SHP77 (cell line): ENCODE measurements around the gene CIAO1.
"Not testable (repeated sequence)": the region's sequence is repeated elsewhere in the genome, so short reads cannot be mapped to it uniquely, and the experiment has no call there.

Experiments
- DNase-seq, 2 experiments: peaks; one replicate each; lab custom pipeline; 2025; lab: John Stamatoyannopoulos, UW

Gene CIAO1

DNA sequence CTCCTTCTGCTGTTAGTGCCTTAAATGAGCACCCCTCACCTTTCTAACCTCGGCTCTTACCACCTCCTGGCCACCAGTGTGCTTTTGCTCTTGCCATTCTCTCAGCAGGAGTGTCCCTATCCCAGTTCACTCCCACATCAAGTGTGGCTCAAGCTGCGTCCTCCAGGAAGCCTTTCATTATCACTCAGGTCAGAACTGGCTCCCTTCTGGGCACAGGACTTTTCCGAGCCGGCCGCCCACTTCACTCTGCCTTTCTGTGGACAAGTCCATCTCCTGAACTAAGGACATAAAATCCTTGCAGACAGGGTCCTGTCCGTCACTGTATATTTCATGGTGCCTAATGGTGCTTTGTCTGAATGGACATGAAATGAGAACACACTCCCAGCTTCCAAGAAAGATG, 15.8 kb upstream of the CIAO1 start:
- DNase-seq = no peak

DNA sequence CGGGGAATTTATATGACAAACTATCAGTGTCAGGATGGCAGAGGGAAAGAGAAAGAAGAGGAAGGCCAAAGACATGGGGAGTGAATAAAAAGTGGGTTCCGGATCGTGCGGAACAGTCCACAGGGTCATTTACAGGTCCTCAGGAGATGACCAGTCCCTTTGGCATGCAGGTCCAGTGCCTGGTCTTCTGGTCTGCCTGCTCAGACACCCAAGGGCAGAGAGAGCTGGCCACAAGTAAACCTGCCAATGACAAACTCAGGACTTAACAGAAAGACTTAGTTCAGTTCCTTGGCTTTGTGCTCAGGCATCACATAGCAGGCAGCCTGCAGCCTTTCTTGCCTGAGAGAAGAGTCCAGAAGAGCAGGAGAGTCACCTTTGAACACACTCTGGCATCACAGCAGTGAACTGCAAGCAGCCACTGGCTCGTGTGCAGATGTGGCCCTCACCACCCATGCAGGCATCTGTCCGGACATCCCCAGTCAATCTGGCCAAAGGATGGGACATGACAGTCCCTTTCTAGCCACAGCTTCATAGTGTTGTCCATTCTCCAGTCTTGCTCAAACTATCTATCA, 14.2 kb upstream of the CIAO1 start:
- DNase-seq = no peak

DNA sequence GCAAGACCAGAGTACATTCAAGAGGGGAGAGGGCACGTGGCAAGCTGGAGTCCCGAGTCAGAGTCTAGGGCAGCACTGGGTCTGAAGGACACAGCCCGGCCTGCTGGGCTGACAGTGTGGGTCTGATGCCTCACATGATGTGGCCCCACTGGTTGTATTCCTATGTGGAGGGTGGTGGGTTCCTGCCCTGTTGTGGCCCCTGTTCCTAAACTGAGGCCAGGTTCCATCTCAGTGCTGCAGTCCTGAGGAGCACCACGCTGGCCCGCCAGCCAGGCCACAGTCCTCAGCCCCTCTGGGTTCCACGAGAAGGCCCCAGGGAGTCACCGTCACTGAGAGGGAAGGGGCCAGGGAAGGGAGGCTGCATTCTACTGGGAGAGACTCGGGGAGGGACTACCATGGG, 13.5 kb upstream of the CIAO1 start:
- DNase-seq = no peak

DNA sequence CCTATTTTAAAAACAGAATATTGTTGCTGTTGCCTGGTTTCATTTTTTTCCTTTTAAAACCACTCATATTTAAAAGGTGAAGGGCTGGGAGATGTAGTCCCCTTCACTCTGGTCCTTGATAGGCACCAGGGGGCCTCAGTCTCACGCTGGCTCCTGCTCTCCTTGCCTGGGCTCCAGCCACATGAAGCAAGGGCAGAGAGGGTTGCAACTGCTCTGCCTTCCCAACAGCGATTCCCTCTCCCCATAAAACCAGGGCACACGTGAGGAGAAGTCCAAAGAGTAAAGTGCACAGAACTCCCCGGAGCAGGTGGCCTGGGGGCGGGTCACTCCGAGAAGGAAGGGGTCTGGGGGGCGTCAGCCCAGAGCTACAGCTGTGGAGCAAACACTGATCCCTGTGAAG, 13.0 kb upstream of the CIAO1 start:
- no peak for DNase-seq

DNA sequence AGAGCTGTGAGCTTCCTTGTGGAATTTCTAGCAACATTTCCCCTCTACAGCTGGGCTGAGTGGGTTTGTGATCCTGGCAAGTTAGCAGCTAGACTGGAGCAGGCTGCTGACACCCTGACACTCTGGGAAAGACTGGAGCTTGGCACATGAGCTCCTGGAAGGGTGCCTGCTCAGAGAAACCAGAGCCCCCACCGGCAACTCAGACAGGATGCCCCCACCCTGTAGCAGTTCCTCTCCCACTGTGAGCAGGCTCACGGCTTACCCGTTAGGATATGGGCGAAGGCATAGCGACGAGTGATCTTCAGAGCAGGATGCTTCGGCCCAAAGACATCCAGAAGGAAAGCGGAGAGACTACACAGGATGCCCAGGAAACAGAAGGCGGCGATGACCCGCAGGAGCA, 11.5 kb upstream of the CIAO1 start:
- DNase-seq = no peak

DNA sequence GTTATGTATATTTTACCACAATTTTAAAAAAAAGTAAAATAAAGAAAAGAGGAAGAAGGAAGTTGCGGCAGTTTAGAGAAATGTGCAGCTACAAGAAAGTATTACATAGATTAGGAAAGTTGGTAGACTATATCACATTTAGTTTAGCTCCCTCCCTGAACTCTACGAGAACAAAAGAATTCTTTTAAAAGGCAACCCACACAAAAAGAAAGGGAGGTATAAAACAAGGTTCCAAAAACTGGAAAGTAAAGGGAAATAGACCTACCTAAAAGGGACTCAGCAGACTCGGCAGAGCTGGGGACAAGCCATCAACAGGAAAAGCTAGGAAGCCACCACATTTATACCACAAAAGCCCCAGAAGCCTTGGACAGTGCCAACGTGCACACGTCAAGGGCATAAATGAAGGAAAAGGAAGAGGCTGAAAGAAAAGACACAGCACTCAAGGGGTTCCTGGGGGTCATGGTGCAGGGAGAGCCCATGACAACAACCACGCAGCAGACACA, 9.4 kb upstream of the CIAO1 start:
- no peak for DNase-seq

DNA sequence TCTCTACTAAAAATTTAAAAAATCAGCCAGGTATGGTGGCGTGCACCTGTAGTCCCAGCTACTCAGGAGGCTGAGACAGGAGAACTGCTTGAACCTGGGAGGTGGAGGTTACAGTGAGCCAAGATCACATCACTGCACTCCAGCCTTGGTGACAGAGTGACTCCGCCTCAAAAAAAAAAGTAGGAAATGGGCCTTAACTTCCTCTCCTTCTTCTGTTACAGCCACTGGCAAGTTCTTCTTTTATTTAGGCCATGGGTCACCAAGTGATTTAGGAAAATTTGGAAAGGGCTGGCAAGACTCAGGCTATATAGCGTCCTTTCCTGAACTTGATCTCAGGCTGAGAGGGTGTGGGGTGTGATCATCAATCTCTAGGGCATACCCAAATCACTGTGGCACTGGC, 8.3 kb upstream of the CIAO1 start:
- not testable (repeated sequence) for DNase-seq

DNA sequence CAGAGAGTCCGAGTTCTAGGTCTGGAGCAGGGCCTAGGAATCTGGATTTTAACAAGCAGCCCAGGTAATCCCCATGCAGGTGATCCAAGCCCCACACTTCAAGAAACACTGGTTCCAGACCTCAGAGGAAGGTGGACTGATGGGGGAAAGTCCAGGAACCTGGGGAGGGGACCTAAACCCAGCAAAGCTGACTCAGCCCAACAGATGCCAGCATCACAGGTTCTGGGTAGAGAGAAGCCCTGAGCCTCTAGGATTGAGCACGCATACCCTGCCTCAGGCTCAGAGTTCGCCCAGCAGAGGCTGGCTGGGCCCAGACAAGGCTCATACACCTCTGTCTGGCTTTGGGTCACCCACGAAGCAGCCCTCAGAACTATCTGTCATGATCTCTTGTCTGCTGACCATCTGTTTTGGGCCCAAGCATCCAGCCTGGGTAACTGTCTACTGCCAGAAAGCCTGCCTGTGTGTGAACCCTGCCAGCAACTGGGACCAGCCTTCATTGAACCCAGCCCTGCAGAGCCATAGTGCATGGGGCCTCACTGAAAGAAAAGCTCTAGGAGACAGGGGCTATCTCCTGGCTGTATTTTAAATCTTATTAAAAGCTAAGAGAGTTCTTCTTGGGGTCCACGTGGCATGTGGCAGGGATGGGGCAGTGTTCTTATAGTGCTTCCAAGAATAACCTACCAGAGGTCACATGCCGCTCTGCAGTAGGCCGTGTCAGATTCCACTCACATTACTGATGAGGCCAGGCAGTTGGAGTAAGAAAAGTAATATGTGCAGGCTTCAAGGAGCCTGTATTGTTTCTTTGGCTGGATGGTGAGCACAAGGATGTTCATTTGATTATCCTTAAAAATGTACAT, 7.6 kb upstream of the CIAO1 start:
- no peak for DNase-seq

DNA sequence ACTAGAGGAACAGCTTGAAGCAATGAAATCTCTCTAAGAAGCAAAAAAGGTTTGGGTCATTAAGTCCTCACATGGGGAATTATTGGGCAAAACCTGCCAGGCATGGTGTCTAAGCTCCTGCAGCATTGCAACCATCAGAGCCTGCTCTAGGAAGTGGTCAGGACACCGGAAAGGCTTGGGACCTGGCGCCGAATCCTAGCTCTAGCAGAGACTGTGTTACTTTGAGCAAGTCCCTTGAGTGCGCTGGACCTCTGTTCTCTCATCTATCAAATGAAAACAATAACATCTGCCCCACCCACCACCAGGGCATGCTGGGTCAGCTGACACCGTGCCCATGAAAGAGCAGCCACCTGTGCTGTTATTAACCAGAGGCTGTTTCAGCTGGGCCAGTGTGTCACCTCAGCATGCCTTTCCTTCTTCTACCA, 6.5 kb upstream of the CIAO1 start:
- peak; percentile 6 to 33 for DNase-seq

DNA sequence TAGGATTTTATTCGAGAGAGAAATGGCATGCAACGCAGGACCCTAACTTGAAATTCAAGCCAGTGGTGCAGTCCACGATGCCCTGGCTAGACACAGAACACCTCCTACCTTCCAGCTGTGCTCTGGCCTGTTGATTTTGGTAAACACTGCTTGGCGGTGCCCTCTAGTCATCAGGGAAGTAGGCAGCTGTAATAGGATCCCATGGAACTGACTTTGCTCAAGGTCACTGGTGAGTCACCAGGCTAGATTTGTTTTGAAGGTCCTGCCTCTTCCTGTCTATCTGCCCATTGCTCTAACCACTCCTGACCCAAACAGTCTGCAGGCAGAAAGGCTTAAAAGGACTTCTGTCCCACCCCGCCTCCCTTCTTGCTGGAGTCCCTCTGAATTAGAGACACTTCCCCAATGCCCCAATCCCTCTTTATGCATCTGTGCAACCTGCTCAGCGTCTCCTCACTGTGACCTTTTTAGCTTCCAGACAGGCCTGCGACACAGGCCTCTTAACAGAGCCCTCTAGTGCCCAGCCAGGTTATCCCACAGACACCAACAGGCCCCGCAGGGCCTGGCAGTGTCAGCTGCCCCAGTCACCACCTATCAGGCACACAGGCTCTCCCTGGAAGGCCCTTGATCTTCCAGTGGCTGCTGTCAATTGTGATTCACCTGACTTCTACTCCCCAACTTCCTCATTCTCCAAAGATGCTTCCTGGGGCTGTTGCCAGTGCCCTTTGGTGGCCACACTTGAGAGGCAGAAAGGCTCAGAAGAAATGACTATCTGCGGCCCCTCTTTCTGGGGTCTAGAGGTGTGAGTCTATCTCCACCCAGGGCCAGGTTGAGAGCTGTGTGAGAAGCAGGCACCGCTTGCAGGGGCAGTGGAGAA, 5.4 kb upstream of the CIAO1 start:
- DNase-seq = peak; percentile 81 to 85

DNA sequence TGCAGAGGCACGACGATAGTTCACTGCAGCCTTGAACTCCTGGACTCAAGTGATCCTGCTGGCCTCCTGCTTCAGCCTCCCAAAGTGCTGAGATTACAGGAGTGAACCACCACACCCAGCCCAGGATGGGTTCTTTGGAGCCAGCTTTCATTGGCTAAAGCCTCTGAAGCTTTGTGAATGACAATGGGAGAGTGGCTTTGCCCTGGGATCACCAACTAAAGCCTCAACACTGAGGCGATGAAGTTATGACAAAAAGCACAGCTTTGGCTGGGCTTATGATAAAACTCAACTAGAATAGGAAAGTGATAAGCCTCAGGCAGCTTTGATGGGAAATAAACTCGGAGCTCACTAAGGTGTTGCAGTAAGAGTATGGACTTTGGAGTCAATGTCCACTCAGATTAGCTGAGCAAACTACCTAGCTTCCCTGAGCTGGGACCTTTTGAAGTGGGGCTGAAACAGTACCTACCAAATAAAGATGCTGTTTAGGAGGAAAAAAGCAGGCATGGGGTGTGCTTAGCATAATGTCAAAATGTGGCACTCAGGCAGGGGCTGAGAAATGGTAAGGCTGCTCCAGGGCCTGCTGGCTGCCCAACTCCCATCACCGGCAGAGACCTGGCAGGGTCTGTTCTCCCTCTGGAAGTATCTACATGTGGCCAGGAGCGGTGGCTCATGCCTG, 4.6 kb upstream of the CIAO1 start:
- DNase-seq = no peak

DNA sequence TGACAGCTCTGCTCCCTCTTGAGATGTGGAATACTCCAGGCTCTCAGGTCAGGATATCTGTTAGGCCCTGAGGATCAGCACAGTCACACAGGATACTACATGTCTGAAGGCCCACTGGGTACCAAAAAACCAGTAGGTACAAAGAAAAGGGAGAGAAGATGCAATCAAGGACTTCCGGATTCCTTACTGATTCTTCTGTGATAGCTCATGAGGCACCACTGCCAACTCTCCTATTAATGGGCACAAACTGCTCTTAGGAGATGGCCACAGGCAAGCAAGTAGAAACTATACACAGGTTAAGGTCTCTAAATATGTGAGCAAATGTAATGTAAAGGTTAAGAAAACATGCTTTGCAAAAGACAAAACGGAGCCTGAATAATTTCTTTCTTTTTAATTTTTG, 3.7 kb upstream of the CIAO1 start:
- no peak for DNase-seq

DNA sequence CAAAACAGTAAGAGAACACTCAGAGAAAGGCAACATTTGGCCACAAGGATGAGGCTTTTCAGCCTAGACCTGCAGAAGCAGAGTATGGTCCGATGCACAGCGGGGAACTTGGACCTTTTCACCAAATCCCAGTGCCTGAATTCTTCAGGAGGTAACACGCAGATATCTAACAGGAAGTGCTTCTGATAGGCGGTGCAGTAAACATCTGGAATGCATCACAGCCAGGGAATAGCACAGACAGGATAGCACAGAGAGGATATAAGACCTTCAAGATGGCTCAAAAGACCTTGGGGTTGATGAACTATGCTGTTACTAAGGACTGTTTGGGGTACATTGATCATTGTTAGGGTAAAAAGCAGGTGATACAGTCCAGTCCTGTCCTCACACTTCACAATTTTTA, 1.9 kb upstream of the CIAO1 start:
- no peak for DNase-seq

DNA sequence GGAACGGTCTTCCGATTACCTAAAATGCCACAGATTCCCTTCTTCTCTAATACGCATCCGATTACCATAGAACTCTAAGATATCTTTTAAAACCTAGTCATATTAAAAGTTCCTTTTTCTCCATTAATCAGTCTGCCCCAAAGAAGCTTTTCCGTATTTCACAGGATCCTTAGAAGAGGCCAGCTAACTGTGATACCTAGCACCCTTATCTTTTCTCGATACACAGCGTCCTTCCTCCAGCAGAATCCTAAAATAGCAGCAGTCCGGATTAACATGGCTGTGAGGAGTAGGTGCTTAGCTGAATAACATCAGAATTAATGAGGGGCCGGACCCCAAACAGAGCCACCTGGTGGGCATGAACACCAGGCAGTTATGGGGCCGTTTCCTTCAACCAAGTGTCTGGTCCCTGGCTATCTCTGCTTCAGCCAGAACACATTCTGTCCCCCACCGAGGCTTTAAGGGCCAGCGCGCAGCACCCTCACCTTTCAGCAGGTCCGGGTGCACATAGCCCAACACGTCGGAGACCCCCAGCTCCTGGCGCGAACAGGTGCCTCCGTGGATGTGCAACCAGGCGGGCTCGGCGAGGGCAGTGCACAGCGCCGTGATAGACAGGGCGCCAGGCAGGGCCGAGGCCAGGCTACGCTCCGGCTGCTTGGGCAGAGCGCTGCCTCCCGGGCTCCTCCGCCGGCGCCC, 1.2 kb upstream of the CIAO1 start:
- peak; percentile 8 to 27 for DNase-seq

DNA sequence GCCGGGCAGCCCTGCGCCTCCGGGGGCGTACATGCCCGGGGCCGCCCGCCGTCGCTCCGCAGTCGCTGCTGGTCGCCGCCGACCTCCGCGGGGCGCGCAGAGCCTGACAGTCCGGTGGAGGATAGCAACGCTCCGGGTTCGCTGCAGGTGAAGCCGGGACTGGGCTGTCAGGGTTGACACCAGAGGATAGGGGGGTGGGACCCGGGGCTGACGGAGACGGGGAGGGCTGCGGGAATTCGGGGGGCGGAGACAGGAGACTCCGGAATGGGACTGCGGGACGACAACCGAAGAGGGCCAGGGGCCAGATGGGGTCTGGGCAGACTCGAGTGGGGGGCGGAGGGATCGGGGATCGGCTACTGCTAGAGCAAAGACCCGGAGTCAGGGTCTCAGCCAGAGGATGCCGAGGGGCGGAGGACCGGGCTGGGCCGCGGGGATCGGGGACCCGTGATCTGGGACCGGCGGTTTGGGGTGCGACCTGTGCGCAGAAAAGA, 631 bp upstream of the CIAO1 start:
- DNase-seq = no peak

DNA sequence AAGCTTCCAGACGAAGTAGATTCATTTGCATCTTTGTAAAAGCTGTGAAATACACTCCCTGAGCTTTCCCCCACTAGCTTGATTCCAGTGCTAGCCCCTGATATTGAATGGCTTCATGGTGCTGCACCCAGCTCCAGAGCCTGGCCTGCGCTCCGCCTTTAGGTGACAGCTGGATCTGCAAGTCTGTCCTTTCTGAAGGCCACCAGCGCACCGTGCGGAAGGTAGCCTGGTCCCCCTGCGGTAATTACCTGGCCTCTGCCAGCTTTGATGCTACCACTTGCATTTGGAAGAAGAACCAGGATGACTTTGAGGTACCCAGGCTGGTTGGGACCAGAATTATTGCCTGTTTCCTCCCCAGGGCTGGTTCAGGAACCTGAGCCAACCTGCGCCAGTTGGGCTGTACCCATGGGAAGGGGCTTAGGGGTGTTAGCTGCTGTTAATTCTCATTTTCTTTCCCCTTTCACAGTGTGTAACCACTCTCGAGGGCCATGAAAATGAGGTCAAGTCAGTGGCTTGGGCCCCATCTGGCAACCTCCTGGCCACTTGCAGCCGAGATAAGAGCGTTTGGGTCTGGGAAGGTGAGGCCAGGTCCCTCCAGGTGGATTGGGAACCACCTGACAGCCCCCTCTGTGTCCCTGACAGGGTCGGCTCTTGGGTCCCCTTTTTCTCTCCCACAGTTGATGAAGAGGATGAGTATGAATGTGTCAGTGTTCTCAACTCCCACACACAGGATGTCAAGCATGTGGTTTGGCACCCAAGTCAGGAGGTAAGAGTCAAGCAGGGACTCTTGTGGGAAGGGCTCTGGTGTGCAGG, 1.3 kb downstream of the CIAO1 start:
- peak; percentile 13 to 31 for DNase-seq

DNA sequence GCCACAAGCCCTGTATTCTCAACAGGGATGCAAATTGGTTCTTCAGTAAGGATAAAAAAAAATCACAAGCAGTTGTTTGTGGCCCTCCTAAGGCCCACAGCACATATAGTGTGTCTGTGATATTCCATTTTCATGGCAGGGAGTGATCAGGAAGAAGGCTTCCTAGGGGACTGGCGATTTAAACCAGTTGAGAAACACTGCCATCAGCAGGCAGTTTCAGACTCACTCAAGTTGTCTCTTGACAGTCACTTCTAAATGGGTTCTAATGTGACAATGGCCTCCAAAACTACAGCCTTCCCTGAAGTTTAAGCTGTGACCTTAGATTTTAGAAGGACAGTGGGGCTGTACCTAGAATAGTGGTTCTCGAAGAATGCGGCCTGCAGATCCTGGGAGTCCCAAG, 6.0 kb downstream of the CIAO1 start:
- no peak for DNase-seq

DNA sequence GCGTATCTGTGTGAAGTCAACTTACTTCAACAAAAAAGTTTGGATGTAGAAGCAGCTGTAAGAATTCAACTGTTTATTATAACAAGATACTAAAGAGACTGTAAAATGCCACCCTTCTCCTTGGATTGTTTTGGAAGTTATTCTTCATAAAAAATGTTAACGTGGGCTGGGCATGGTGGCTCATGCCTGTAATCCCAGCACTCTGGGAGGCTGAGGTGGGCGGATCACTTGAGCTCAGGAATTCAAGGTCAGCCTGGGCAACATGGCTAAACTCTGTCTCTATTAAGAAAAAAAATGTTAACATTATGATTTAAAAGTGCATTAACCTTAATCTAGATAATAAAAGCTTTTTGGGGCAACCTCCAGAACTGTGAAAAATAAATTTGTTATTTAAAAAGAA, 7.7 kb downstream of the CIAO1 start:
- no peak for DNase-seq

DNA sequence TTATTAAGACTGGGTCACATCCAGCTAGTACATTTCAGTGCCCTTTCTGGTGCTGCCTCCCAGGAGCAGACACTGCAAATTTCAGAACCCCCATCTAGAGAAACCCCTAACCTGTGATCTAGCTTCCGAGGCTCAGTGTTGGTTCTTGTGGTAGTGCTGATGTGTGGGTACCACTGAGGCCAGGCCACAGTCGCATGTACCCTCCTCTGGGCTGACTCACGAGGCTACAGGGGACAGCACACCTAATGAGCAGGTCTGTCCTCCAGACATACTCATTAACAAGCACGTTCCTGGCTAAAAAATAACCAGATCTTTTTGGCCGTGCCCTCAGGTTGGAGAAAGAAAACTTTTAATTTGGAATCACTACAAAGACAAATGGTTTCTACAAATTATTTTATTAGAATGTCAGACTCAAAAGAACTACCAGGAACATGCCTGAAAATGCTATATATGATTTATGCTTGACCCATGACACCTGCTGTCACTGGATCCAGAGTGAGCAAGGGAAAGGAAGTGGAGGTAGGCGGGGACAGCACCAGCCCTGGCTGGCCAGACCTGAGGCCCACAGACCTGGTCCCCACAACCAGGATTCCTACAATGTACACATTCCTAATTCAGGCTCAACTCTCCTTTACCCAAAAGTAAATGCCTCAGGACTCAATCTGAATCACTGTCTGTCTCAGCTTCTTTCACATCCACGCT, 8.5 kb downstream of the CIAO1 start:
- no peak for DNase-seq
